ENCODE measurements around the gene OPRD1.

Gene OPRD1

GRCh38 chr1:28897789-28898188, 85.8 kb downstream of the OPRD1 start:
- Histone ChIP-seq H3F3A (ENCODE audit: low read depth) (no peaks in the 10 kb centered on the region), H3K9me2 (replicated peaks; ENCODE audit: low read depth, low read length) (no peaks in the 10 kb centered on the region), H3K4me2 (ENCODE audit: low read depth, low read length, poor library complexity, severe bottlenecking) (peak overlapping the region; percentile 34), H2AFZ (ENCODE audit: low read length) (no peak overlapping the region), H3K36me3 (ENCODE audit: insufficient read depth, low read length) (no peaks in the 10 kb centered on the region), H4K20me1 (ENCODE audit: insufficient read depth, low read length, poor library complexity, severe bottlenecking) (no peaks in the 10 kb centered on the region), H3K9me3 (ENCODE audit: insufficient read depth, low read depth, low read length) (no peaks in the 10 kb centered on the region), H3K4me1 (ENCODE audit: insufficient read depth, low read length, poor library complexity, severe bottlenecking) (peaks cover 19% of the 10 kb centered on the region), H3K27me3 (ENCODE audit: insufficient read depth, low read length, poor library complexity, severe bottlenecking) (no peaks in the 10 kb centered on the region), H3K4me3 (ENCODE audit: low read length, poor library complexity, severe bottlenecking) (no peak overlapping the region), H3K79me2 (ENCODE audit: insufficient read depth, low read length) (peaks cover 3% of the 10 kb centered on the region; the same call in 1 of the 2 replicates), H3K9ac (ENCODE audit: low read depth, low read length, poor library complexity, severe bottlenecking) (no peak overlapping the region)
- no peak for TF ChIP-seq CTCF (conservative IDR thresholded peaks at IDR 0.05; ENCODE audit: low read length)
- TF ChIP-seq EZH2phosphoT487 (IDR thresholded peaks at IDR 0.05; ENCODE audit: borderline replicate concordance): no peak

GRCh38 chr1:28898405-28898881, 86.5 kb downstream of the OPRD1 start:
- H3K27me3 ChIP-seq (ENCODE audit: insufficient read depth, low read length, poor library complexity, severe bottlenecking): no peaks in the 10 kb centered on the region
- H3K79me2 ChIP-seq (ENCODE audit: insufficient read depth, low read length): peaks cover 3% of the 10 kb centered on the region; the same call in 1 of the 2 replicates
- peaks cover 19% of the 10 kb centered on the region for H3K4me1 ChIP-seq (ENCODE audit: insufficient read depth, low read length, poor library complexity, severe bottlenecking)
- H3K4me3 ChIP-seq (ENCODE audit: low read length, poor library complexity, severe bottlenecking): peak overlapping the region; percentile 9
- no peaks in the 10 kb centered on the region for H3F3A ChIP-seq (ENCODE audit: low read depth)
- H3K4me2 ChIP-seq (ENCODE audit: low read depth, low read length, poor library complexity, severe bottlenecking): peak overlapping the region; percentile 34
- no peaks in the 10 kb centered on the region for H4K20me1 ChIP-seq (ENCODE audit: insufficient read depth, low read length, poor library complexity, severe bottlenecking)
- no peaks in the 10 kb centered on the region for H3K36me3 ChIP-seq (ENCODE audit: insufficient read depth, low read length)
- H2AFZ ChIP-seq (ENCODE audit: low read length): no peak overlapping the region
- no peaks in the 10 kb centered on the region for H3K9me2 ChIP-seq (replicated peaks; ENCODE audit: low read depth, low read length)
- H3K9ac ChIP-seq (ENCODE audit: low read depth, low read length, poor library complexity, severe bottlenecking): no peak overlapping the region
- TF ChIP-seq CTCF (conservative IDR thresholded peaks at IDR 0.05; ENCODE audit: low read length): no peak
- H3K9me3 ChIP-seq (ENCODE audit: insufficient read depth, low read depth, low read length): no peaks in the 10 kb centered on the region

GRCh38 chr1:28899267-28899666, 87.3 kb downstream of the OPRD1 start:
- Histone ChIP-seq H3K4me1 (ENCODE audit: insufficient read depth, low read length, poor library complexity, severe bottlenecking) (peaks cover 19% of the 10 kb centered on the region), H3K9ac (ENCODE audit: low read depth, low read length, poor library complexity, severe bottlenecking) (peak overlapping the region; percentile 23), H4K20me1 (ENCODE audit: insufficient read depth, low read length, poor library complexity, severe bottlenecking) (no peaks in the 10 kb centered on the region), H3K27me3 (ENCODE audit: insufficient read depth, low read length, poor library complexity, severe bottlenecking) (no peaks in the 10 kb centered on the region), H3K4me3 (ENCODE audit: low read length, poor library complexity, severe bottlenecking) (no peak overlapping the region), H3K9me3 (ENCODE audit: insufficient read depth, low read depth, low read length) (0 out of 2 replicates have a peak, but pooled peaks cover 2% of the 10 kb centered on the region), H3K9me2 (replicated peaks; ENCODE audit: low read depth, low read length) (no peaks in the 10 kb centered on the region), H3K79me2 (ENCODE audit: insufficient read depth, low read length) (peaks cover 3% of the 10 kb centered on the region; the same call in 1 of the 2 replicates), H3K36me3 (ENCODE audit: insufficient read depth, low read length) (no peaks in the 10 kb centered on the region), H3K4me2 (ENCODE audit: low read depth, low read length, poor library complexity, severe bottlenecking) (peak overlapping the region; percentile 34), H3F3A (ENCODE audit: low read depth) (no peaks in the 10 kb centered on the region), H2AFZ (ENCODE audit: low read length) (no peak overlapping the region)
- no peak for TF ChIP-seq CTCF (conservative IDR thresholded peaks at IDR 0.05; ENCODE audit: low read length)
- TF ChIP-seq EZH2phosphoT487 (IDR thresholded peaks at IDR 0.05; ENCODE audit: borderline replicate concordance): no peak

Data from Loucy (cell line).